K562 (cell line): ENCODE data around the gene ZFPM1. TPM values are rescaled to one million over a fixed set of nuclear protein-coding genes. Genes with fewer than 3 reads are reported as not detected.
A peak's percentile ranks its signal among the peaks of the same experiment; 100 is the strongest.

Experiments used
- ARHGAP35 ChIP-seq: fragments of 450-650 bp; IDR thresholded peaks from 2 replicates; pipeline ENCODE4 v1.6.1; 2018; ENCODE audit not compliant: partially characterized antibody
- CBX5 ChIP-seq: IDR thresholded peaks from 2 replicates; pipeline ENCODE4 v1.6.1; 2014; ENCODE audit warnings: low read depth, borderline replicate concordance
- ETV5 ChIP-seq: sonication (generic); formaldehyde crosslinking; IDR thresholded peaks from 2 replicates; pipeline ENCODE4 v1.4.0; 2020; ENCODE audit warnings: low read depth, mild to moderate bottlenecking, missing genetic modification reagents
- EWSR1 ChIP-seq: fragments of 450-650 bp; IDR thresholded peaks from 2 replicates; pipeline ENCODE4 v1.6.1; 2018; ENCODE audit warnings: borderline replicate concordance, mild to moderate bottlenecking, low read depth, moderate library complexity; ENCODE audit not compliant: partially characterized antibody
- HDAC6 ChIP-seq: IDR thresholded peaks from 2 replicates; pipeline ENCODE4 v1.6.1; 2012; ENCODE audit warnings: low read depth, mild to moderate bottlenecking, control low read depth, inconsistent platforms, low read length, moderate library complexity
- HNRNPUL1 ChIP-seq: fragments of 200-400 bp; formaldehyde crosslinking; IDR thresholded peaks from 2 replicates; pipeline ENCODE4 v1.6.1; 2017; ENCODE audit warnings: low read length
- KLF10 ChIP-seq: fragments of 250-450 bp; sonication (Bioruptor Pico); IDR thresholded peaks from 2 replicates; pipeline ENCODE4 v1.6.1; 2021; ENCODE audit warnings: matching md5 sums
- LEF1 ChIP-seq: fragments of 450-650 bp; IDR thresholded peaks from 2 replicates; pipeline ENCODE4 v1.6.1; 2016; ENCODE audit warnings: mild to moderate bottlenecking
- NFE2 ChIP-seq: IDR thresholded peaks from 2 replicates; pipeline ENCODE4 v1.6.1; 2014; ENCODE audit warnings: antibody characterized with exemption, low read depth
- PRMT5 ChIP-seq: sonication (generic); formaldehyde crosslinking; IDR thresholded peaks from 2 replicates; pipeline ENCODE4 v1.5.0; 2020; ENCODE audit warnings: missing genetic modification reagents
- PRPF4 ChIP-seq: fragments of 200-400 bp; formaldehyde crosslinking; IDR thresholded peaks from one replicate; pipeline ENCODE4 v1.6.1; 2017; ENCODE audit warnings: low read length, low read depth, mild to moderate bottlenecking; ENCODE audit not compliant: insufficient read depth, poor library complexity, severe bottlenecking
- SMAD1 ChIP-seq: fragments of 150-350 bp; IDR thresholded peaks from 2 replicates; pipeline ENCODE4 v1.6.1; 2014; ENCODE audit warnings: low read length, low read depth; ENCODE audit not compliant: partially characterized antibody
- SMARCA4 ChIP-seq: fragments of 450-650 bp; IDR thresholded peaks from 2 replicates; pipeline ENCODE4 v1.6.1; 2016
- ZNF175 ChIP-seq: fragments of 200-800 bp; sonication (Bioruptor generic); IDR thresholded peaks from 2 replicates; pipeline ENCODE4 v1.6.1; 2016; ENCODE audit warnings: low read depth, mild to moderate bottlenecking, missing genetic modification characterization, missing compliant biosample characterization
- ZNF274 ChIP-seq: IDR thresholded peaks from 2 replicates; pipeline ENCODE4 v1.6.1; 2011; ENCODE audit warnings: low read depth, mild to moderate bottlenecking, low read length, moderate library complexity, borderline replicate concordance
- ZNF282 ChIP-seq: sonication (generic); formaldehyde crosslinking; IDR thresholded peaks from 2 replicates; pipeline ENCODE4 v1.8.1; 2023; ENCODE audit warnings: missing genetic modification reagents
- ZNF3 ChIP-seq: fragments of 250-450 bp; sonication (Bioruptor Pico); IDR thresholded peaks from 2 replicates; pipeline ENCODE4 v1.5.0; 2021; ENCODE audit warnings: mild to moderate bottlenecking, moderate library complexity
- ZNF311 ChIP-seq: fragments of 250-450 bp; sonication (Bioruptor Pico); IDR thresholded peaks from 2 replicates; pipeline ENCODE4 v1.4.0; 2020; ENCODE audit warnings: mild to moderate bottlenecking, moderate library complexity
- ZNF583 ChIP-seq: fragments of 250-450 bp; sonication (Bioruptor Pico); IDR thresholded peaks from 2 replicates; pipeline ENCODE4 v1.4.0; 2020
- ZNF77 ChIP-seq: fragments of 250-450 bp; sonication (Bioruptor Pico); IDR thresholded peaks from 2 replicates; pipeline ENCODE4 v1.5.0; 2020
- polyA plus RNA-seq, 8 experiments: library from polyadenylated mRNA; depleted of rRNA in 4 of 8; stranded (reverse) in 5 of 8; unstranded in 3 of 8; fragments of >200 nt; fragmentation: Nextera tagmentation in 2 of 8; fragmentation: Illumina TruSeq in 1 of 8; extraction: Ambion mirVana in 2 of 8; extraction: Trizol in 1 of 8; gene quantifications; 2 replicates each; pipeline versions ENCODE4 v1.2.1 to v1.2.3, GENCODE V29; 2011 to 2014; ENCODE audit warnings: inconsistent platforms in 1 of 8, missing spikeins in 1 of 8
- total RNA-seq, 7 experiments: library from RNA; depleted of rRNA in 6 of 7; stranded (reverse); fragments of >200 nt in 6 of 7; fragmentation: Illumina TruSeq in 2 of 7; extraction: Trizol in 2 of 7; gene quantifications; 2 replicates each; pipeline versions ENCODE4 v1.2.1 to v1.2.3, GENCODE V29; 2011 to 2021; ENCODE audit warnings: low replicate concordance in 1 of 7
- TF ChIP-seq, protein P1 (sequence below): sonication (generic); formaldehyde crosslinking; IDR thresholded peaks from 2 replicates; pipeline ENCODE4 v1.8.0; 2023; ENCODE audit warnings: mild to moderate bottlenecking, missing genetic modification reagents
- TF ChIP-seq, protein P2 (sequence below), 2 experiments: fragments of 450-650 bp; IDR thresholded peaks; 2 replicates each; pipeline ENCODE4 v1.6.1; 2018; ENCODE audit warnings: mild to moderate bottlenecking in 2 of 2, low read depth in 1 of 2; ENCODE audit not compliant: partially characterized antibody in 2 of 2

Gene ZFPM1
- total and polyA plus RNA-seq, 9 of the 15 experiments (the other 6 are each of a cell fraction or from before 2014, with no cell fraction given) = 0.03 to 35.9 (median 1.4) TPM

DNA sequence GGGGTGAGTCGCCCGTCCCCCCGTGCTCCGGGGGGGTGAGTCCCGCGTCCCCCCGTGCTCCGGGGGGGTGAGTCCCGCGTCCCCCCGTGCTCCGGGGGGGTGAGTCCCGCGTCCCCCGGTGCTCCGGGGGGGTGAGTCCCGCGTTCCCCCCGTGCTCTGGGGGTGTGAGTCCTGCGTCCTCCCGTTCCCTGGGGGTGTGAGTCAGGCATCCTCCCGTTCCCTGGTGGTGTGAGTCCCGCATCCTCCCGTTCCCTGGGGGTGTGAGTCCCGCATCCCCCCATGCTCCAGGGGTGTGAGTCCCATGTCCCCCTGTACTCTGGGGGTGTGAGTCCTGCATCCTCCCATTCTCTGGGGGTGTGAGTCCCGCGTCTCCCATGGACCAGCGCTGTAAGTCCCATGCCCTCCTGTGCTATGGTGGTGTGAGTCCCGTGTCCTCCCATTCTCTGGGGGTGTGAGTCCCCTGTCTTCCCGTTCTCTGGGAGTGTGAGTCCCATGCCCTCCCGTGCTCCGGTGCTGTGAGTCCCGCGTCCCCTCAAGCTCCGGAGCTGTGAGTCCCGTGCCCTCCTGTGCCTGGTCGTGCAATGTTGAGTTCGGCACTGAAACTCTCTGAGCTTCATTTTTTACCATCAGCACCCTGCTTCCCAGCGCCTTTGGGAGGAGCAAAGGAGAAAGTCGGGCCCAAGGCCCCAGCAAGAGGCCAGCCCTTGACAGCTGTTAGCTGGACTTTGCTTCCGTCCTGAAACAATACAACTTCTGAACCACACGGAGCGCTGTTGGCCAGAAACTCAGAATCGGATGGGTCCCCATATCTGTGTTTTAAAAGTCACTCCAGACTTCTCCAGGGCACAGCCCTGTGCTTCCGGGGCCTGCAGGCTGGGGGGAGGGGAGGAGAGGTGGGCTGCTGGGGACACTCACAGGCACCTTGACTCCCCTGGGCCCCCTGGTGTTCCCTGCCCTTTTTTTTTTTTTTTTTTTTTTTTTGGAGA, 105.7 kb downstream of the ZFPM1 start (continued):
- TF ChIP-seq, protein P1, sequence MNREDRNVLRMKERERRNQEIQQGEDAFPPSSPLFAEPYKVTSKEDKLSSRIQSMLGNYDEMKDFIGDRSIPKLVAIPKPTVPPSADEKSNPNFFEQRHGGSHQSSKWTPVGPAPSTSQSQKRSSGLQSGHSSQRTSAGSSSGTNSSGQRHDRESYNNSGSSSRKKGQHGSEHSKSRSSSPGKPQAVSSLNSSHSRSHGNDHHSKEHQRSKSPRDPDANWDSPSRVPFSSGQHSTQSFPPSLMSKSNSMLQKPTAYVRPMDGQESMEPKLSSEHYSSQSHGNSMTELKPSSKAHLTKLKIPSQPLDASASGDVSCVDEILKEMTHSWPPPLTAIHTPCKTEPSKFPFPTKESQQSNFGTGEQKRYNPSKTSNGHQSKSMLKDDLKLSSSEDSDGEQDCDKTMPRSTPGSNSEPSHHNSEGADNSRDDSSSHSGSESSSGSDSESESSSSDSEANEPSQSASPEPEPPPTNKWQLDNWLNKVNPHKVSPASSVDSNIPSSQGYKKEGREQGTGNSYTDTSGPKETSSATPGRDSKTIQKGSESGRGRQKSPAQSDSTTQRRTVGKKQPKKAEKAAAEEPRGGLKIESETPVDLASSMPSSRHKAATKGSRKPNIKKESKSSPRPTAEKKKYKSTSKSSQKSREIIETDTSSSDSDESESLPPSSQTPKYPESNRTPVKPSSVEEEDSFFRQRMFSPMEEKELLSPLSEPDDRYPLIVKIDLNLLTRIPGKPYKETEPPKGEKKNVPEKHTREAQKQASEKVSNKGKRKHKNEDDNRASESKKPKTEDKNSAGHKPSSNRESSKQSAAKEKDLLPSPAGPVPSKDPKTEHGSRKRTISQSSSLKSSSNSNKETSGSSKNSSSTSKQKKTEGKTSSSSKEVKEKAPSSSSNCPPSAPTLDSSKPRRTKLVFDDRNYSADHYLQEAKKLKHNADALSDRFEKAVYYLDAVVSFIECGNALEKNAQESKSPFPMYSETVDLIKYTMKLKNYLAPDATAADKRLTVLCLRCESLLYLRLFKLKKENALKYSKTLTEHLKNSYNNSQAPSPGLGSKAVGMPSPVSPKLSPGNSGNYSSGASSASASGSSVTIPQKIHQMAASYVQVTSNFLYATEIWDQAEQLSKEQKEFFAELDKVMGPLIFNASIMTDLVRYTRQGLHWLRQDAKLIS (CRISPR knock-in tag) = no peak
- TF ChIP-seq PRPF4 (no peak), ZNF77 (CRISPR knock-in tag) (no peak), EWSR1 (no peak), ZNF311 (CRISPR knock-in tag) (no peak), HDAC6 (no peak), LEF1 (no peak), SMARCA4 (0 out of 2 replicates have a peak, but pooled peaks have one; percentile 32), HNRNPUL1 (no peak), ZNF282 (CRISPR knock-in tag) (no peak), ZNF274 (no peak), PRMT5 (no peak), ARHGAP35 (no peak), SMAD1 (peak; percentile 67), ZNF583 (CRISPR knock-in tag) (no peak), KLF10 (CRISPR knock-in tag) (no peak), CBX5 (no peak), NFE2 (no peak), ETV5 (peak; percentile 89), ZNF3 (CRISPR knock-in tag) (no peak), ZNF175 (CRISPR knock-in tag) (no peak)
- TF ChIP-seq, protein P2, sequence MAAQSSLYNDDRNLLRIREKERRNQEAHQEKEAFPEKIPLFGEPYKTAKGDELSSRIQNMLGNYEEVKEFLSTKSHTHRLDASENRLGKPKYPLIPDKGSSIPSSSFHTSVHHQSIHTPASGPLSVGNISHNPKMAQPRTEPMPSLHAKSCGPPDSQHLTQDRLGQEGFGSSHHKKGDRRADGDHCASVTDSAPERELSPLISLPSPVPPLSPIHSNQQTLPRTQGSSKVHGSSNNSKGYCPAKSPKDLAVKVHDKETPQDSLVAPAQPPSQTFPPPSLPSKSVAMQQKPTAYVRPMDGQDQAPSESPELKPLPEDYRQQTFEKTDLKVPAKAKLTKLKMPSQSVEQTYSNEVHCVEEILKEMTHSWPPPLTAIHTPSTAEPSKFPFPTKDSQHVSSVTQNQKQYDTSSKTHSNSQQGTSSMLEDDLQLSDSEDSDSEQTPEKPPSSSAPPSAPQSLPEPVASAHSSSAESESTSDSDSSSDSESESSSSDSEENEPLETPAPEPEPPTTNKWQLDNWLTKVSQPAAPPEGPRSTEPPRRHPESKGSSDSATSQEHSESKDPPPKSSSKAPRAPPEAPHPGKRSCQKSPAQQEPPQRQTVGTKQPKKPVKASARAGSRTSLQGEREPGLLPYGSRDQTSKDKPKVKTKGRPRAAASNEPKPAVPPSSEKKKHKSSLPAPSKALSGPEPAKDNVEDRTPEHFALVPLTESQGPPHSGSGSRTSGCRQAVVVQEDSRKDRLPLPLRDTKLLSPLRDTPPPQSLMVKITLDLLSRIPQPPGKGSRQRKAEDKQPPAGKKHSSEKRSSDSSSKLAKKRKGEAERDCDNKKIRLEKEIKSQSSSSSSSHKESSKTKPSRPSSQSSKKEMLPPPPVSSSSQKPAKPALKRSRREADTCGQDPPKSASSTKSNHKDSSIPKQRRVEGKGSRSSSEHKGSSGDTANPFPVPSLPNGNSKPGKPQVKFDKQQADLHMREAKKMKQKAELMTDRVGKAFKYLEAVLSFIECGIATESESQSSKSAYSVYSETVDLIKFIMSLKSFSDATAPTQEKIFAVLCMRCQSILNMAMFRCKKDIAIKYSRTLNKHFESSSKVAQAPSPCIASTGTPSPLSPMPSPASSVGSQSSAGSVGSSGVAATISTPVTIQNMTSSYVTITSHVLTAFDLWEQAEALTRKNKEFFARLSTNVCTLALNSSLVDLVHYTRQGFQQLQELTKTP (IDR thresholded peaks at IDR 0.05; ENCODE audit: low read depth in 1 of 2, partially characterized antibody in 2 of 2) = no peak
